MM.1S (cell line): ENCODE results near the gene SNF8.

ENCODE experiments used
- EZH2 ChIP-seq: fragments of 300-600 bp; sonication (generic); optimal IDR thresholded peaks from 2 replicates; pipeline ENCODE3; 2017; ENCODE audit warnings: low read depth, mild to moderate bottlenecking, antibody characterized with exemption, low read length, mixed read lengths
- EZH2phosphoT487 ChIP-seq: fragments of 300-600 bp; sonication (generic); IDR thresholded peaks from 2 replicates; pipeline ENCODE4 v1.6.1; 2018; ENCODE audit warnings: antibody characterized with exemption, low read length
- TF ChIP-seq, protein P1 (sequence below): fragments of 300-600 bp; sonication (generic); IDR thresholded peaks from 2 replicates; pipeline ENCODE4 v1.5.1; 2016; ENCODE audit warnings: antibody characterized with exemption, low read length, mixed read lengths

DNA sequence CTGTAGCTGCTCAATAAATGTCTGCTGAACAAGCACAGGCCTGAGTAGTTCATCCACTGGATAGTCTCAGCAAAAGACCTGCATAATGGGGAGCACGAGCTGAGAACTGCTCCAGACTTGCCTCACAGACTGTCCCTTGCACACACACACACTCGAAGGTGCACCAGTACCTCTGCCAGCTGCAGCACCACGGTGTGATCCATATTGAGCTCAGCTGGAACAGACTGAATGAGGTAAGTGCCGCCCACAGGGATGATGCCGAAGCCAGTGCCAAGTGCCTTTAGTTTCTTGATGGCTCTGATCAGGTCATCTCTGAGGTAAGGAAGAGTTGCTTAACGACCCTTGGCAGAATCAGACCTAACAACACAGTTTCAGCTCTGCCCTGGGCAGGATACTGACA, 11.6 kb downstream of the SNF8 start:
- TF ChIP-seq, protein P1, sequence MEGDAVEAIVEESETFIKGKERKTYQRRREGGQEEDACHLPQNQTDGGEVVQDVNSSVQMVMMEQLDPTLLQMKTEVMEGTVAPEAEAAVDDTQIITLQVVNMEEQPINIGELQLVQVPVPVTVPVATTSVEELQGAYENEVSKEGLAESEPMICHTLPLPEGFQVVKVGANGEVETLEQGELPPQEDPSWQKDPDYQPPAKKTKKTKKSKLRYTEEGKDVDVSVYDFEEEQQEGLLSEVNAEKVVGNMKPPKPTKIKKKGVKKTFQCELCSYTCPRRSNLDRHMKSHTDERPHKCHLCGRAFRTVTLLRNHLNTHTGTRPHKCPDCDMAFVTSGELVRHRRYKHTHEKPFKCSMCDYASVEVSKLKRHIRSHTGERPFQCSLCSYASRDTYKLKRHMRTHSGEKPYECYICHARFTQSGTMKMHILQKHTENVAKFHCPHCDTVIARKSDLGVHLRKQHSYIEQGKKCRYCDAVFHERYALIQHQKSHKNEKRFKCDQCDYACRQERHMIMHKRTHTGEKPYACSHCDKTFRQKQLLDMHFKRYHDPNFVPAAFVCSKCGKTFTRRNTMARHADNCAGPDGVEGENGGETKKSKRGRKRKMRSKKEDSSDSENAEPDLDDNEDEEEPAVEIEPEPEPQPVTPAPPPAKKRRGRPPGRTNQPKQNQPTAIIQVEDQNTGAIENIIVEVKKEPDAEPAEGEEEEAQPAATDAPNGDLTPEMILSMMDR = no peak
- TF ChIP-seq EZH2 (no peak), EZH2phosphoT487 (no peak)
